Endodermal cell (in vitro differentiated cells): ENCODE results near the gene TMEM116. TPM values are rescaled to one million over a fixed set of nuclear protein-coding genes. Genes with fewer than 3 reads are reported as not detected.

Source experiments
- DNase-seq: peaks from one replicate; pipeline ENCODE4 v3.0.0-alpha.2; 2017
- H3K27ac ChIP-seq: 2 replicates; pipeline ENCODE4 v1.5.1; 2013; ENCODE audit warnings: mild to moderate bottlenecking, low read depth, low read length, moderate library complexity
- H3K27me3 ChIP-seq: 2 replicates; pipeline ENCODE4 v1.6.1; 2013; ENCODE audit warnings: mild to moderate bottlenecking, low read length, moderate library complexity; ENCODE audit not compliant: insufficient read depth, control insufficient read depth, poor library complexity, severe bottlenecking
- H3K36me3 ChIP-seq: 2 replicates; pipeline ENCODE4 v1.7.0; 2013; ENCODE audit warnings: mild to moderate bottlenecking, low read length, moderate library complexity; ENCODE audit not compliant: control insufficient read depth, insufficient read depth
- H3K4me1 ChIP-seq: one replicate; pipeline ENCODE4 v1.7.0; 2013; ENCODE audit warnings: low read length; ENCODE audit not compliant: control insufficient read depth, insufficient read depth
- H3K4me3 ChIP-seq: 2 replicates; pipeline ENCODE4 v1.5.1; 2013; ENCODE audit warnings: mild to moderate bottlenecking, low read length, moderate library complexity
- H3K9ac ChIP-seq: 2 replicates; pipeline ENCODE4 v1.6.1; 2013; ENCODE audit warnings: mild to moderate bottlenecking, low read length, moderate library complexity; ENCODE audit not compliant: poor library complexity, severe bottlenecking; ENCODE audit errors: extremely low read depth
- H3K9me3 ChIP-seq: 2 replicates; pipeline ENCODE4 v1.6.1; 2013; ENCODE audit warnings: mild to moderate bottlenecking, low read length, moderate library complexity; ENCODE audit not compliant: control insufficient read depth
- H3K27ac Mint-ChIP-seq: 2 replicates; pipeline ENCODE4 v1.8.0; 2020; ENCODE audit warnings: mixed read lengths
- H3K27me3 Mint-ChIP-seq: 2 replicates; pipeline ENCODE4 v1.8.0; 2021; ENCODE audit warnings: mild to moderate bottlenecking, mixed read lengths; ENCODE audit not compliant: insufficient read depth
- H3K36me3 Mint-ChIP-seq: 2 replicates; pipeline ENCODE4 v1.8.0; 2020; ENCODE audit warnings: low read depth, mixed read lengths
- H3K4me1 Mint-ChIP-seq: 2 replicates; pipeline ENCODE4 v1.8.0; 2020; ENCODE audit warnings: mixed read lengths
- H3K4me3 Mint-ChIP-seq: 2 replicates; pipeline ENCODE4 v1.8.0; 2020; ENCODE audit warnings: mild to moderate bottlenecking, moderate library complexity, mixed read lengths
- H3K9me3 Mint-ChIP-seq: 2 replicates; pipeline ENCODE4 v1.8.0; 2020; ENCODE audit warnings: mild to moderate bottlenecking, mixed read lengths
- CTCF ChIP-seq: fragments of 200-600 bp; sonication (generic); conservative IDR thresholded peaks from 2 replicates; pipeline ENCODE4 v1.5.0; 2021; ENCODE audit warnings: antibody characterized with exemption, mild to moderate bottlenecking
- WGBS, 2 experiments: methylation state at CpG; one replicate each; pipeline versions ENCODE4 v1.1.5 to v1.1.7; 2013; ENCODE audit warnings: missing lambda C conversion rate in 2 of 2, mixed read lengths in 1 of 2; ENCODE audit not compliant: insufficient coverage in 1 of 2, insufficient read length in 1 of 2; 5-methylcytosine and 5-hydroxymethylcytosine counted together
- total RNA-seq, 2 donors: library from RNA; stranded (reverse); fragmentation: NEBNext Ultra II Directional in 1 of 2; extraction: Animal tissue kit (Norgen Biotek cat#: 25700) in 1 of 2; gene quantifications; 2 replicates in 1 of 2; 3 replicates in 1 of 2; pipeline ENCODE4 v1.2.1, GENCODE V29; 2021

Gene TMEM116
- total RNA-seq, 2 donors from 2014 or later = 13.1 to 17.0 TPM

DNA sequence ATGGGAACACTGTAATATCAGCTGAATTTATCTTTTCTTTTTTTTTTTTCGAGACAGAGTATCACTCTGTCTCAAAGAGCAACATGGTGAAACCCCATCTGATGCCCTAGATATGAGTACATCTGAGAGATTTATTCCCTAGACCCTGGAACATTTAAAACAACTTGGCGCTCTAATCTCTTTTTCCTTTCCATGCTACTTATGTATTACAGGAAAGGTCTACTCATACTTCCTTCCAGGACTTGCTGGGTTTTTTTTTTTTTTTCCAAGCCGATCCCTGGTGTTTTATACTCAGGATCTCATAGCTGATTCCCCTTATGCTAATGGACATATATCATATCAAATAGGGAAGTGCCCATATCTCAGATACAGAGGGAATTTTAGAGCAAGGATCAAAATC, 87.8 kb downstream of the TMEM116 start:
- H3K36me3 Mint-ChIP-seq = no peaks in the 10 kb centered on the region
- Histone ChIP-seq H3K4me1 (peaks cover 6% of the 10 kb centered on the region), H3K4me3 (no peak overlapping the region), H3K9ac (no peak overlapping the region), H3K9me3 (no peaks in the 10 kb centered on the region), H3K27ac (no peak overlapping the region), H3K36me3 (no peaks in the 10 kb centered on the region), H3K27me3 (no peaks in the 10 kb centered on the region)
- no peak for DNase-seq
- no peak overlapping the region for H3K27ac Mint-ChIP-seq
- no peaks in the 10 kb centered on the region for H3K27me3 Mint-ChIP-seq
- no peaks in the 10 kb centered on the region for H3K4me1 Mint-ChIP-seq
- no peak overlapping the region for H3K4me3 Mint-ChIP-seq
- no peaks in the 10 kb centered on the region for H3K9me3 Mint-ChIP-seq
- TF ChIP-seq CTCF = no peak
- WGBS, 2 experiments = 94% methylated on average over 3 of the region's 3 CpGs; no CpG with 5 or more reads in 1 of the 2 experiments

DNA sequence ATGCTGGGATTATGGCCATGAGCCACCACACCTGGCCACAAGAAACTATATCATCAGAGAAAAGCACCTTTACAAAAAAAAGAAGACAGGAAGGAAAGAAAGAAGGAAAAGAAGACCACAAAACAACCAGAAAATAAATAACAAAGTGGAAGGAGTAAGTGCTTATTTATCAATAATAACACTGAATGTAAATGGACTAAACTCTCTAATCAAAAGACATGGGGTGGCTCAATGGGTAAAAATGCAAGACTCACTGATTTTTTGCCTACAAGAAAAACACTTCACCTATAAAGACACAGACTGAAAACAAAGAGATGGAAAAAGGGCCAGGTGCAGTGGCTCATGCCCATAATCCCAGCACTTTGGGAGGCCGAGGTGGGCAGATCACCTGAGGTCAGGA, 105.2 kb downstream of the TMEM116 start:
- H3K27me3 ChIP-seq = no peaks in the 10 kb centered on the region
- peaks cover 49% of the 10 kb centered on the region for H3K9me3 ChIP-seq
- H3K4me3 ChIP-seq = no peak overlapping the region
- no peak overlapping the region for H3K4me3 Mint-ChIP-seq
- 89 to 93% methylated on average over 1 of the region's 1 CpG for WGBS, 2 experiments
- H3K27me3 Mint-ChIP-seq = no peaks in the 10 kb centered on the region
- H3K36me3 Mint-ChIP-seq = peaks cover 16% of the 10 kb centered on the region
- H3K4me1 ChIP-seq = no peaks in the 10 kb centered on the region
- no peak overlapping the region for H3K27ac Mint-ChIP-seq
- no peak for DNase-seq
- peaks cover 24% of the 10 kb centered on the region for H3K36me3 ChIP-seq
- TF ChIP-seq CTCF = no peak
- peaks cover 32% of the 10 kb centered on the region for H3K9me3 Mint-ChIP-seq
- H3K4me1 Mint-ChIP-seq = peaks cover 4% of the 10 kb centered on the region
- H3K9ac ChIP-seq = no peak overlapping the region
- no peak overlapping the region for H3K27ac ChIP-seq

GRCh38 chr12:111905502-111905901, 107.5 kb downstream of the TMEM116 start:
- no peak overlapping the region for H3K4me3 ChIP-seq
- no peaks in the 10 kb centered on the region for H3K27me3 Mint-ChIP-seq
- no peak overlapping the region for H3K9ac ChIP-seq
- peaks cover 18% of the 10 kb centered on the region for H3K36me3 Mint-ChIP-seq
- no peak for TF ChIP-seq CTCF
- H3K4me3 Mint-ChIP-seq = no peak overlapping the region
- H3K4me1 Mint-ChIP-seq = peaks cover 4% of the 10 kb centered on the region
- H3K9me3 ChIP-seq = peaks cover 49% of the 10 kb centered on the region
- no peak overlapping the region for H3K27ac Mint-ChIP-seq
- 90 to 97% methylated on average over 2 to 3 of the region's 3 CpGs for WGBS, 2 experiments
- DNase-seq = no peak
- peaks cover 30% of the 10 kb centered on the region for H3K36me3 ChIP-seq
- H3K9me3 Mint-ChIP-seq = peaks cover 29% of the 10 kb centered on the region
- H3K27ac ChIP-seq = no peak overlapping the region
- H3K4me1 ChIP-seq = no peaks in the 10 kb centered on the region
- H3K27me3 ChIP-seq = no peaks in the 10 kb centered on the region
